Measurements from ENCODE around the gene MPRIP. TPM values are rescaled to one million over a fixed set of nuclear protein-coding genes. Genes with fewer than 3 reads are reported as not detected.

MPRIP gene
- total RNA-seq, 1 experiment from 2014 or later, result 132 TPM

DNA sequence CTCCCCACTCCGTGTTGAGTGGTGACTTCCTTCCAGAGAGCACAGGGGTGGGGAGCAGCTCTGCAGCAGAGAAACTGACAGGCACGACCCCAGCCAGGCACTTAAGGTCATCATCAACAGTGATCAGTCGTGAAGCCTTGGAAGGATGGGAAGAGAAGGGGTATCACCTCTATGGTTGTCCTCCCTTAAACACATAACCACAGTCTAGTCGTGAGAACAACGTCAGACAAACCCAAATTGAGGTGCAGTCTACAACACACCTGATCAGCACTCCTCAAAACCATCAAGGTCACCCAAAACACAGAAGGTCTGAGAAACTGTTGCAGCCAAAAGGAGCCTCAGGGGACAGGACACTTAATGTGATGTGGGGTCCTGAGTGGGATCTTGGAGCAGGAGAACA lies 68.3 kb downstream of the MPRIP start:
- Histone ChIP-seq H3K79me1 (ENCODE audit: insufficient read depth, low read depth, low read length, poor library complexity, severe bottlenecking) (no peaks in the 10 kb centered on the region), H3K4me2 (ENCODE audit: insufficient read depth, insufficient read length, low read length) (no peak overlapping the region), H4K91ac (ENCODE audit: insufficient read length, low read depth, low read length) (no peak overlapping the region), H3K56ac (ENCODE audit: insufficient read length, low read depth, low read length) (no peak overlapping the region), H4K20me1 (ENCODE audit: control insufficient read depth, insufficient read depth, insufficient read length) (no peaks in the 10 kb centered on the region), H3K23me2 (ENCODE audit: insufficient read length, low read depth, low read length, poor library complexity, severe bottlenecking) (no peaks in the 10 kb centered on the region), H3K23ac (ENCODE audit: insufficient read length, low read depth, low read length) (no peak overlapping the region), H3T11ph (ENCODE audit: low read length) (no peak overlapping the region), H2BK12ac (ENCODE audit: insufficient read length, low read depth, low read length) (no peak overlapping the region), H3K4ac (ENCODE audit: low read depth, low read length) (no peak overlapping the region), H3K18ac (ENCODE audit: insufficient read length, low read depth, low read length) (no peak overlapping the region), H2AK5ac (ENCODE audit: insufficient read length, low read length) (no peak overlapping the region), H3K27me3 (ENCODE audit: insufficient read depth, low read length) (no peaks in the 10 kb centered on the region), H4K8ac (replicated peaks; ENCODE audit: insufficient read length, low read depth, low read length) (no peak overlapping the region), H2BK20ac (ENCODE audit: low read depth, low read length, poor library complexity, severe bottlenecking) (no peak overlapping the region), H2AFZ (ENCODE audit: low read length) (no peak overlapping the region), H3K79me2 (ENCODE audit: insufficient read depth, low read length) (no peaks in the 10 kb centered on the region), H3K14ac (ENCODE audit: insufficient read depth, low read length) (no peak overlapping the region), H2BK15ac (ENCODE audit: low read depth, low read length) (no peak overlapping the region), H4K5ac (ENCODE audit: insufficient read length, low read depth, low read length) (no peak overlapping the region), H3K27ac (ENCODE audit: insufficient read length, low read depth, low read length) (no peak overlapping the region), H3K4me1 (ENCODE audit: insufficient read depth, low read length) (no peaks in the 10 kb centered on the region), H2BK5ac (ENCODE audit: insufficient read length, low read length) (no peak overlapping the region), H2BK120ac (ENCODE audit: low read depth, low read length, poor library complexity, severe bottlenecking) (no peak overlapping the region), H3K9me3 (ENCODE audit: control insufficient read depth, low read depth, low read length) (no peaks in the 10 kb centered on the region), H3K9ac (ENCODE audit: extremely low read depth, insufficient read length, low read length) (no peak overlapping the region)
- Mint-ChIP-seq H3K9me3 (no peaks in the 10 kb centered on the region), H3K27me3 (ENCODE audit: low read depth) (peaks cover 2% of the 10 kb centered on the region; the same call in 1 of the 2 replicates), H3K4me3 (no peak overlapping the region; a peak in 1 of 5 replicates), H3K27ac (peak overlapping the region in 2 of 3 experiments; percentile 7 to 56; a peak in 2 of 7 replicates), H3K36me3 (ENCODE audit: insufficient read depth in 1 of 3, low read depth in 3 of 3) (no peaks in the 10 kb centered on the region; a peak in 1 of 7 replicates), H3K4me1 (peaks cover 20% of the 10 kb centered on the region in 2 experiments)
- TF ChIP-seq, protein P1, sequence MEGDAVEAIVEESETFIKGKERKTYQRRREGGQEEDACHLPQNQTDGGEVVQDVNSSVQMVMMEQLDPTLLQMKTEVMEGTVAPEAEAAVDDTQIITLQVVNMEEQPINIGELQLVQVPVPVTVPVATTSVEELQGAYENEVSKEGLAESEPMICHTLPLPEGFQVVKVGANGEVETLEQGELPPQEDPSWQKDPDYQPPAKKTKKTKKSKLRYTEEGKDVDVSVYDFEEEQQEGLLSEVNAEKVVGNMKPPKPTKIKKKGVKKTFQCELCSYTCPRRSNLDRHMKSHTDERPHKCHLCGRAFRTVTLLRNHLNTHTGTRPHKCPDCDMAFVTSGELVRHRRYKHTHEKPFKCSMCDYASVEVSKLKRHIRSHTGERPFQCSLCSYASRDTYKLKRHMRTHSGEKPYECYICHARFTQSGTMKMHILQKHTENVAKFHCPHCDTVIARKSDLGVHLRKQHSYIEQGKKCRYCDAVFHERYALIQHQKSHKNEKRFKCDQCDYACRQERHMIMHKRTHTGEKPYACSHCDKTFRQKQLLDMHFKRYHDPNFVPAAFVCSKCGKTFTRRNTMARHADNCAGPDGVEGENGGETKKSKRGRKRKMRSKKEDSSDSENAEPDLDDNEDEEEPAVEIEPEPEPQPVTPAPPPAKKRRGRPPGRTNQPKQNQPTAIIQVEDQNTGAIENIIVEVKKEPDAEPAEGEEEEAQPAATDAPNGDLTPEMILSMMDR (conservative IDR thresholded peaks at IDR 0.05), result no peak
- WGBS (ENCODE audit: extremely low coverage, insufficient read length, low lambda C conversion rate), result no CpG with 5 or more reads among the region's 5 CpGs
- DNase-seq, result no peak

Data from H9 (cell line).